CD4-positive, alpha-beta T cell (primary cell): ENCODE results near the gene CDH12. TPM values are rescaled to one million over a fixed set of nuclear protein-coding genes. Genes with fewer than 3 reads are reported as not detected.
"Not testable (repeated sequence)": the region's sequence is repeated elsewhere in the genome, so short reads cannot be mapped to it uniquely, and the experiment has no call there.

Experiments
- ATAC-seq: fragments of 200-7000 bp; cut with Tn5 transposase; one replicate; pipeline ENCODE4 v1.10.0; 2022; ENCODE audit warnings: mild to moderate bottlenecking; ENCODE audit not compliant: poor library complexity
- CTCF ChIA-PET: fragments of 350-600 bp; sonication (Branson Sonifier 250); formaldehyde crosslinking; loops from one replicate; lab custom pipeline; 2021; ENCODE audit warnings: antibody characterized with exemption, inconsistent platforms; lab: Charles Lee
- POLR2A ChIA-PET: fragments of 350-600 bp; sonication (Branson Sonifier 250); formaldehyde crosslinking; loops from one replicate; lab custom pipeline; 2021; ENCODE audit warnings: antibody characterized with exemption, inconsistent platforms; lab: Charles Lee
- DNase-seq, 14 experiments: peaks; one replicate each; pipeline ENCODE4 v3.0.0-alpha.2; 2013 to 2020; ENCODE audit warnings: mixed read lengths in 2 of 14
- H3K27ac ChIP-seq, 2 donors: one replicate each; pipeline versions ENCODE4 v1.5.1 to v1.7.0; 2013; ENCODE audit warnings: low read length in 2 of 2, low read depth in 1 of 2, mild to moderate bottlenecking in 1 of 2
- H3K27me3 ChIP-seq, 2 experiments: 1 replicate in 1 of 2; 2 replicates in 1 of 2; pipeline versions ENCODE4 v1.6.1 to v1.7.0; 2013; ENCODE audit warnings: low read length in 2 of 2, control low read depth in 1 of 2, mild to moderate bottlenecking in 1 of 2, moderate library complexity in 1 of 2; ENCODE audit not compliant: insufficient read depth in 2 of 2, control insufficient read depth in 1 of 2
- H3K36me3 ChIP-seq: one replicate; pipeline ENCODE4 v1.6.1; 2013; ENCODE audit warnings: low read length, control low read depth; ENCODE audit not compliant: insufficient read depth
- H3K4me1 ChIP-seq: one replicate; pipeline ENCODE4 v1.6.1; 2013; ENCODE audit warnings: low read length, control low read depth; ENCODE audit not compliant: insufficient read depth
- H3K4me3 ChIP-seq: one replicate; pipeline ENCODE4 v1.5.1; 2013; ENCODE audit warnings: mild to moderate bottlenecking, low read length, moderate library complexity
- H3K9me3 ChIP-seq, 2 experiments: 1 replicate in 1 of 2; 2 replicates in 1 of 2; pipeline versions ENCODE4 v1.6.1 to v1.7.0; 2013; ENCODE audit warnings: low read length in 2 of 2, mild to moderate bottlenecking in 2 of 2, control low read depth in 1 of 2, moderate library complexity in 1 of 2; ENCODE audit not compliant: control insufficient read depth in 1 of 2, insufficient read depth in 1 of 2
- H3K27ac Mint-ChIP-seq: one replicate; pipeline ENCODE4 v1.8.0; 2020; ENCODE audit warnings: mixed read lengths
- H3K27me3 Mint-ChIP-seq: one replicate; pipeline ENCODE4 v1.8.0; 2021; ENCODE audit warnings: mixed read lengths
- H3K36me3 Mint-ChIP-seq: one replicate; pipeline ENCODE4 v1.8.0; 2021; ENCODE audit warnings: low read depth, mixed read lengths
- H3K4me1 Mint-ChIP-seq: one replicate; pipeline ENCODE4 v1.8.0; 2021; ENCODE audit warnings: low read depth, mixed read lengths
- H3K4me3 Mint-ChIP-seq: one replicate; pipeline ENCODE4 v1.8.0; 2020; ENCODE audit warnings: mild to moderate bottlenecking, mixed read lengths
- H3K9me3 Mint-ChIP-seq: one replicate; pipeline ENCODE4 v1.8.0; 2020; ENCODE audit warnings: mixed read lengths
- intact Hi-C, 2 experiments: fragments of 100-400 bp; cut with DNase I in 1 of 2; cut with micrococcal nuclease in 1 of 2; formaldehyde crosslinking; loops; one replicate each; pipeline versions ENCODE4 v1.15.1 to v1.9.0; 2023 to 2025; cut with DNase I, micrococcal nuclease
- total RNA-seq, 174 experiments: library from RNA in 2 of 174; stranded (reverse) in 2 of 174; gene quantifications; one replicate each; pipeline ENCODE4 v1.2.3 and lab custom pipeline; 2021 to 2026
- TF ChIP-seq, protein P1 (sequence below): fragments of 200-600 bp; IDR thresholded peaks from one replicate; pipeline ENCODE4 v1.8.0; 2022; ENCODE audit warnings: antibody characterized with exemption, mild to moderate bottlenecking

CDH12 gene
- total RNA-seq, 2 experiments from 2014 or later, result not detected

GRCh38 chr5:22776285-22776684, 76.9 kb downstream of the CDH12 start:
- Histone ChIP-seq H3K4me3 (no peak overlapping the region), H3K9me3 (peaks cover 0 to 4% of the 10 kb centered on the region in 2 experiments), H3K36me3 (no peaks in the 10 kb centered on the region), H3K27me3 (no peaks in the 10 kb centered on the region), H3K4me1 (no peaks in the 10 kb centered on the region), H3K27ac (no peak overlapping the region)
- H3K27ac Mint-ChIP-seq, result no peak overlapping the region
- ATAC-seq (no peak), DNase-seq (no peak)
- CTCF ChIA-PET, result no interaction called here
- H3K9me3 Mint-ChIP-seq, result peaks cover 8% of the 10 kb centered on the region
- TF ChIP-seq, protein P1, sequence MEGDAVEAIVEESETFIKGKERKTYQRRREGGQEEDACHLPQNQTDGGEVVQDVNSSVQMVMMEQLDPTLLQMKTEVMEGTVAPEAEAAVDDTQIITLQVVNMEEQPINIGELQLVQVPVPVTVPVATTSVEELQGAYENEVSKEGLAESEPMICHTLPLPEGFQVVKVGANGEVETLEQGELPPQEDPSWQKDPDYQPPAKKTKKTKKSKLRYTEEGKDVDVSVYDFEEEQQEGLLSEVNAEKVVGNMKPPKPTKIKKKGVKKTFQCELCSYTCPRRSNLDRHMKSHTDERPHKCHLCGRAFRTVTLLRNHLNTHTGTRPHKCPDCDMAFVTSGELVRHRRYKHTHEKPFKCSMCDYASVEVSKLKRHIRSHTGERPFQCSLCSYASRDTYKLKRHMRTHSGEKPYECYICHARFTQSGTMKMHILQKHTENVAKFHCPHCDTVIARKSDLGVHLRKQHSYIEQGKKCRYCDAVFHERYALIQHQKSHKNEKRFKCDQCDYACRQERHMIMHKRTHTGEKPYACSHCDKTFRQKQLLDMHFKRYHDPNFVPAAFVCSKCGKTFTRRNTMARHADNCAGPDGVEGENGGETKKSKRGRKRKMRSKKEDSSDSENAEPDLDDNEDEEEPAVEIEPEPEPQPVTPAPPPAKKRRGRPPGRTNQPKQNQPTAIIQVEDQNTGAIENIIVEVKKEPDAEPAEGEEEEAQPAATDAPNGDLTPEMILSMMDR, result no peak
- no peak overlapping the region for H3K4me3 Mint-ChIP-seq
- no peaks in the 10 kb centered on the region for H3K4me1 Mint-ChIP-seq
- intact Hi-C loops, result no loop called here
- POLR2A ChIA-PET, result no interaction called here
- no peaks in the 10 kb centered on the region for H3K27me3 Mint-ChIP-seq
- no peaks in the 10 kb centered on the region for H3K36me3 Mint-ChIP-seq

DNA sequence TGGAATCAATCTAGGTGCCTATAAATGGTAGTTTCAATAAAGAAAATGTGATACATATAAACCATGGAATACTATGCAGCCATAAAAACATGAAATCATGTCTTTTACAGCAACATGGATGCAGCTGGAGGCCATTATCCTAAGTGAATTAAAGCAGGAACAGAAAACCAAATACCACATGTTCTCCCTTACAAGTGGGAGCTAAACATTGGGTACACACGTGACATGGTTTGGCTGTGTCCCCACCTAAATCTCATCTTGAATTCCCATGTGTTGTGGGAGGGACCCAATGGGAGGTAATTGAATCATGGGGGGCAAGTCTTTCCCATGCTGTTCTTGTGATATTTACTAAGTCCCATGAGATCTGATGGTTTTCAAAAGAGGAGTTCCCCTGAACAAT, 78.9 kb downstream of the CDH12 start:
- H3K27ac ChIP-seq, H3K4me1 Mint-ChIP-seq, POLR2A ChIA-PET, H3K4me3 Mint-ChIP-seq, H3K36me3 ChIP-seq, H3K36me3 Mint-ChIP-seq, CTCF ChIA-PET, ATAC-seq, H3K9me3 ChIP-seq, H3K4me3 ChIP-seq, H3K9me3 Mint-ChIP-seq, H3K27me3 ChIP-seq, H3K27me3 Mint-ChIP-seq, H3K27ac Mint-ChIP-seq, intact Hi-C loops, DNase-seq, H3K4me1 ChIP-seq: not testable (repeated sequence)

- no peaks in the 10 kb centered on the region for H3K27me3 ChIP-seq
- no peak overlapping the region for H3K4me3 Mint-ChIP-seq
- H3K9me3 ChIP-seq, result peaks cover 0 to 3% of the 10 kb centered on the region in 2 experiments
- no peak overlapping the region for H3K27ac Mint-ChIP-seq
- no peak for ATAC-seq
- no peaks in the 10 kb centered on the region for H3K4me1 Mint-ChIP-seq
- POLR2A ChIA-PET, result no interaction called here
- H3K36me3 ChIP-seq, result no peaks in the 10 kb centered on the region
- CTCF ChIA-PET, result no interaction called here
- H3K4me1 ChIP-seq, result no peaks in the 10 kb centered on the region
- H3K27ac ChIP-seq, result no peak overlapping the region
- H3K4me3 ChIP-seq, result no peak overlapping the region
- H3K9me3 Mint-ChIP-seq, result peaks cover 5% of the 10 kb centered on the region
- no peaks in the 10 kb centered on the region for H3K27me3 Mint-ChIP-seq
- intact Hi-C loops, result no loop called here
- no peak for DNase-seq
- H3K36me3 Mint-ChIP-seq, result no peaks in the 10 kb centered on the region
- TF ChIP-seq, protein P1, result no peak
These were observed 88.4 kb downstream of the CDH12 start for GRCh38 chr5:22764736-22765135.

DNA sequence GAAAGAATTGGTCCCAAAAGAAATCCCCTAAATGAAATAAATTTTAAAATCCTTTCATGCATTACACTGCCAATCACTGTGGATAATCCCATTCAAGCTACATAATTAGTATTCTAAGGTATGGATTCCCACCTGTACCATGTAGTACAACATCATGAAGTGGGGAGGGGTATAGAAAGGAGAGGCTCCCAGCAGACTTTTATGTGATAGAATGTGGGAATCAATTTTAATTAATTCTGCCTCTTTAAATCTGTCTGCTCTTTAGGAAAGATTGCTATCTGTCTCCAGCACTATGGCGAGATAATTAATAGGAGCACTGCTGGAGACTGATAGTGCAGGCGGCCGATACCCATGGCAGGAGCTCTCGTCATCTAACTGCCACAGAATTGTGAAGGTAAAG, 95.4 kb downstream of the CDH12 start:
- intact Hi-C loops, result no loop called here
- no peak overlapping the region for H3K4me3 ChIP-seq
- Mint-ChIP-seq H3K27ac (no peak overlapping the region), H3K4me1 (no peaks in the 10 kb centered on the region), H3K9me3 (peaks cover 3% of the 10 kb centered on the region), H3K4me3 (no peak overlapping the region), H3K36me3 (no peaks in the 10 kb centered on the region), H3K27me3 (no peaks in the 10 kb centered on the region)
- ChIA-PET POLR2A (no interaction called here), CTCF (no interaction called here)
- TF ChIP-seq, protein P1, result no peak
- no peaks in the 10 kb centered on the region for H3K36me3 ChIP-seq
- no peak overlapping the region for H3K27ac ChIP-seq
- H3K27me3 ChIP-seq, result no peaks in the 10 kb centered on the region
- peaks cover 3 to 4% of the 10 kb centered on the region in 2 experiments for H3K9me3 ChIP-seq
- DNase-seq, result no peak
- no peak for ATAC-seq
- H3K4me1 ChIP-seq, result no peaks in the 10 kb centered on the region
